HG03175 (cell line): Measurements from ENCODE around the gene OBI1.

ENCODE experiments used
- ATAC-seq: cut with Tn5 transposase; IDR thresholded peaks from one replicate; pipeline ENCODE4 v1.9.1; 2021; ENCODE audit warnings: mild to moderate bottlenecking, moderate library complexity; ENCODE audit not compliant: unreplicated experiment

Gene OBI1, protein sequence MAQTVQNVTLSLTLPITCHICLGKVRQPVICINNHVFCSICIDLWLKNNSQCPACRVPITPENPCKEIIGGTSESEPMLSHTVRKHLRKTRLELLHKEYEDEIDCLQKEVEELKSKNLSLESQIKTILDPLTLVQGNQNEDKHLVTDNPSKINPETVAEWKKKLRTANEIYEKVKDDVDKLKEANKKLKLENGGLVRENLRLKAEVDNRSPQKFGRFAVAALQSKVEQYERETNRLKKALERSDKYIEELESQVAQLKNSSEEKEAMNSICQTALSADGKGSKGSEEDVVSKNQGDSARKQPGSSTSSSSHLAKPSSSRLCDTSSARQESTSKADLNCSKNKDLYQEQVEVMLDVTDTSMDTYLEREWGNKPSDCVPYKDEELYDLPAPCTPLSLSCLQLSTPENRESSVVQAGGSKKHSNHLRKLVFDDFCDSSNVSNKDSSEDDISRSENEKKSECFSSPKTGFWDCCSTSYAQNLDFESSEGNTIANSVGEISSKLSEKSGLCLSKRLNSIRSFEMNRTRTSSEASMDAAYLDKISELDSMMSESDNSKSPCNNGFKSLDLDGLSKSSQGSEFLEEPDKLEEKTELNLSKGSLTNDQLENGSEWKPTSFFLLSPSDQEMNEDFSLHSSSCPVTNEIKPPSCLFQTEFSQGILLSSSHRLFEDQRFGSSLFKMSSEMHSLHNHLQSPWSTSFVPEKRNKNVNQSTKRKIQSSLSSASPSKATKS

DNA sequence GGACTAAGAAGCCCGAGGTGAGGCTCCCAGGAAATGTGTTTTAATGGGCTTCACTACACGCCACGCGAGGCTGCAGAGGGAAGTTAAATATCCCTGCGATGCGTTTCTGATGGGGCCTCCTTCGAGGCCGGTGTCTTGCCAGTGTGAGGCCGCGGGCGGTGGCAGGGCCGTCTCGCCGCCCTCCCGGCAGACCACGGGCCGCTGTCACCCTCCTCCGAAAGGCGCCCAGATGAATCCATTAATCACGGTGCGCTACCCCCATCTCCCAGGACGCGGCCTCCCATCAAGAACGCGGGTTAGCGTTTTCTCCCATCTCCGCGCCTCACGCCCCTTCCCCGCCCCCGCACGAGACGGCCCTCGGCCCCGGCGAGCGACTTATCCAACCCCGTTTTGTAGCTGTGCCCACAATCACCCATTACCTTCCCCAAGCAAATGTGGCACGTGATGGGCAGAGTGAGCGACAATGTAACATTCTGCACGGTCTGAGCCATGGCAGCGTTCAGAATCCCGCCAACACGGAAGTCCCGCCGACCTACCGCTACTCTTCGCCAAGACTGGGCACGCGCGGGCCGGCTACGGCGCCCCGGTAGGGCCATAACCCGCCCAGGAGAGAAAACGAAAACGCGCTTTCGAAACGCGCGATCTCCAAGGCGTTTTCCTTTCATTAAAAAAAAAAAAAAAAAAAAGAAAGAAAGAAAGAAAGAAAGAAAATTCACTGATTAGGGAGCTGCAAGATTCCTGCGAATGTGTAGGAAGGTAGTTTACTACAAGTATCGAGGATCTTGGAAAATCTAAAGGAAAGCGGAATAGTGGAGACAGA is at the start of gene OBI1:
TSS of gene OBI1 (minus strand) at position 526 of the 820 bp plus-strand sequence. CDS start at position 491, 35 bp downstream.
- peak; percentile 83 for ATAC-seq

DNA sequence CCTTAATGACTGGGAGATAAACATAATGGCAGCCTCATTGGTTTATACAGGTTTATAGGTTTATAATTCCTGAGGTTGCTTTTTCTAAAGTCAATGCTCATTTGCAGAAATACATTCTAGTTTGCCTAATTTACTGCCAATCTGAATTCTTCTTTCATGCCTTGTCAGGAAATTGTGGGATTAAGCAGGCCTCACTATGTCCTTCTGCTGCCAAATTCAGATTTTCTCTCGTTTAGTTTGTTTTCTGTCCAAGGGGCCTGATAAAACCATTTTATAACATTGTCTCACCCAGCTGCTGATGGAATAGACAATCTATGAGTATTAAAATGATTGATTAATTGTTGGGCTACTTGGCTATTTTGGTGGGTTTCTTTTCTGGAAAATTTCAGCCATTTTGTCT is 42.4 kb upstream of the OBI1 start:
- no peak for ATAC-seq

DNA sequence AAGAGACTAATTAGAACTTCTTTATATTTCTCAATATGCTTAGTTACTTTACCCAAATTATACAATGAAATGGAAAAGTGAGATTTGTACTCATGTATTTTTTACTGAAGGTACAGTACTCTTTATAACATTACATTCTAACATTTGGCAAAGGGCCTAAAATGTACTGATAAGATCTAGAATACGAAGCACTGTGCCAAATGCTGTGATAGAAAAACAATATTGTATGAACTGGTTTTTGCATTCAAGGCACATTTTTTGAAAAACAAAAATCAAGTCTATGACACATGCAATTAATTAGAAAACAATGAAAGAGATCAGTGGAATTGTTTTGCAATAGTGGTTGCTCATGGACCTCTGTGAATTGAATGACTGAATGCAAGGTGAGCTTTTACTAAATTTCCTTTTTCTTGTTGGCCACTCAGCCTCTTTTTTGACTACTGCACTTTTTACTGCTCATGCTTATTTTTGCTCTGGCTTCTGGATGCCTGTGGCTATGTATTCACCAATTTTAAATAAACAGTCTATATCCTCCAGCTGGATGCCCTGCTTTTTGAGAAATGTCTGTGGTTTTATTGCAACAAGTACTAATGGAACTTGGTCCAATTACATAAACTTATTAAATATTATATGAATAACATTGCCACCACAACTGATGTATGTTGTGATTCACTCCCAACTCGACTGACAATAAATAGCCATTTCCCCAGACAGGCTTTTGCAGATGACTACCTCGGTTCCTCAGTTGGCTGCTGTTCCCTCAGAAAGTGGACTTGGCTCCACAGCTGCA is 41.4 kb upstream of the OBI1 start:
- no peak for ATAC-seq

DNA sequence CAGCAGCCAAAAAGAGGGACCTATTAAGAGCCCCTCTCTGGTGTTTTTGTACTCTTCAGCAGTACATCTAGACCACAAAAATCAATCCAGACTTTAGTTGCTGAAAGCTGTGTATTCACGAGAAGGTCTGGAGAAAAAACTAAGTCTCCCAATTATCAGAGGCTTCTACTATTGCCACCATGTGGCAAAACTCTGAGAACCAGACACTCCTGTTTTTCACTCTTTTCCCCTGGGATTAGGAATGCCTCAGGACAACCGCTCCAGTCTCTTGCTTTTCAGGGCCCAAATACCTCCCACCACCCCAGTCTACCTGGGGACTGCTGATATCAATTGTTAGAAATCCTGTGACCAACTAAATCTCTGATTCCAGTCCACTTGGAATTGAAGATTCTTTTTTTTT is 30.1 kb upstream of the OBI1 start:
- ATAC-seq: no peak

DNA sequence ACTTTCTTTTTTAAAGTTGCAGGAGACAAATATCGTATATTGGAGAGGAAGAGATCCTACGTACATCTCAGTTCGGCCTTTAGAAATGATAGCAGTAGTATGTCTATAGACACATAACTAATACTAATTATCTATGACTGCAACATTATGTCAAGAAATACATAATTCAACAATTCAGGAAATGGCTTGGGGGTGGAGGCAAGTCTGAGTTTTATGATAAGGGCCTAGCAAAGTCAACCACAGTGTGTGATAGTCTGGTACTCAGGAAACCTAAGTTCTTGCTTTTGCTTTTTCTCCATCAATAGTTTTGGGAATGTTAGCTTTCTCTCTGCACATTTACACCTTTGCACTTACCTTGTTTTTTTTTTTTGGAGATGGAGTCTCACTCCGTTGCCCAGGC is 27.5 kb upstream of the OBI1 start:
- ATAC-seq: no peak

DNA sequence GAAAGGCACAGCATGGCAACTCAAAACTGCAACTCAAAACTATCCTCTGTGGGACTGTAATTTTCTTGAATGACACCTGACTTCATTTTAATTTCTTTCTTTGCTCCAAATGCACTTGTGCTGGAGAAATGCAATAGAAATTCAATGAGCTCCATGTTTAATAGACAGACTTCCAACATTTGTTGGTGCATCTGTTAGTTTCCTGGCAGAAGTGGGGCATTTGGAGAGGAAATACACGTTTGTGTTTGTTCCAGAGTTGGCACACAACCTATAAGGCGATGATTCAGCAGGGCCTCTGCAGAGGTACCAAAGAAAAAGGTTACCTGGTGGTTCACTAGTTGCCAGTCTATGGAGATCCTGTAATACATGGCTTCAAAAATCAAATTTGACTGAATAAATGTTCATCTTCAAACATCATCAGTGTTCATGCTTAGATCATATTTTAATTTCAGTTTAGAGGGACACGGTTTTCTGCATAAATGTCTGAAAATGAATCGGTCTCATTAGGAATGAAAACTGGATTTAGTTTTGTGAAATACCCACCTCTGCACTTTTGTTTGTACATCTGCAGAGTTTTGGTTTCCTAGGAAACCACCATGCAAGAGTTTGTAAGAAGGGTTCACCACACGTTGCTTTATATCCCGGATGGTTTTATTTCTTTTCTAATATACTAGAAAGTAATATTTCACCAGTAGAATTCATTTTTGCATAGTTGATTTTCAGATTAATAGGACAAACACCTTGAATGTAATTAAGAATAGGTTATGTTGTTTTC is 21.8 kb upstream of the OBI1 start:
- no peak for ATAC-seq

DNA sequence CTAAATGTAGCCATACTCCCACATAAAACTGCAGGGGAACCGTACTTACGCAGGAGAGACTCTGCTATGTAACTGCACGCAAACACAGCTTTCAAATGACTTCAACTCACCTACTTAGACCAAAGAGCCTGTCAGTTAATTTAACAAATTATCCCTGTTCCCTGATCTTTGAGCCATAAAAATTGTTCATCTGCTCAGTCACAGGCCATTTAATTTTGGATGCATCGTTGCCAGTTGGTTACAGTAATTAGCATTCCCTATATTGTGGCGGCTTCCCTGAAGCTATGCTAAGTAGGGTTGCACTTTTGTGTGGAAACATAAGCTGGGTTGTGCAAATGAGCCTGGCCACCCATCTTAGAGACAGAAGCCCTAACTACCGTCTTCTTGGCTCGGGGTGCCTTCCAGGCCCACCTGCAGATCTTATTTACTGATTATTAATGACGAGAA is 21.2 kb upstream of the OBI1 start:
- no peak for ATAC-seq

DNA sequence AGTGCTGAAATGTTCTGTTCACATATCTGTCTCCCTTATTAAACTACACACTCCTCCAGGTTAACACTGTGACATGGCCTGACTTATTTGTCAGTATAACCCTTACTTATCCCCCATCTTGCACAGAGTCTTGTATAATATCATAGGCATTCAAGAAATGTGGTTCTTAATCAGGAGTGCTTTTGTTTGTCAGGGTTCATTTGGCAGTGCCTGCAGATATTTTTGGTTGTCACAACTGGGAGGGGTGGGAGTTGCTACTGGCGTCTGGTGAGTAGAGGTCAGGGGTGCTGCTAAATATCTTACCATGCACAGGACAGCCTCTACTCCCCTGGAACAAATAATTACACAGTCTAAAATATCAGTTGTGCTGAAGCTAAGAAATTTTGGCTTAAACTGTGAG is 20.4 kb upstream of the OBI1 start:
- ATAC-seq: no peak

DNA sequence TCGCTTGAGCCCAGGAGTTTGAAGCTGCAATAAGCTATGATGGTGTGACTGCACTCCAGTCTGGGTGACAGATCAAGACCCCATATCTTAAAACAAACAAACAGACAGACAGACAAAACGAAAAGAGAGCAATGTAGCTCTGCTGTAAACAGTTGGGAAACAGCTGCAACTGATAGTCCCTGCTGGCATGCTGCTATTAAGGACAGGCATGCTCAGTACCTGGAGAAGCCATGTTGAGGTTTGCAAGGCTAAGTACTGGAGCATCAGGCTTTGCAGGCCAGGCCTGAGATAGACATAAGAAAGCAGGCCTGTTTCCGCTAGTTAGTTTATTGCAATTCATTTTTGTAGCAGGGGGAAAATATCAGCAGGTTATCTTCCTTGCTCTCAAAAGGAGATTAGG is 16.2 kb upstream of the OBI1 start:
- ATAC-seq: no peak

DNA sequence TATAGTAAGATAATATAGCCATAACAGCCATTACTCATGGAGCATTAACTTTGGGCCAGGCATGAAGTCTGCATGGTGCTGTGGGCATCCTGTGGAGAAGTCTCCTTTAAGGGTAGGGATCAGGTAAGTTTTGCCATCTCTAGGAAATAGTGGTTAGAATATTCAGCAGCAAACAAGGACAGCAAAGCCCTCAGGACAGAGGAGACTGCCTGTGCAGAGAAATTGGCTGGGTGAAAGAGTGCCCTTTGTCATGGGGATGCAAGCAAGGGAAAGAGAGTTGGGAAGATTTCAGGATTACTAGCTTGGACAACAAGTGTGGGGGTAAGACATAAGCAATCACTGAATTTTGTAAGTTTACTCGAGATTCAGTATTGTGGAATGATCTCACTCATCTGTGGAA is 15.7 kb upstream of the OBI1 start:
- no peak for ATAC-seq

DNA sequence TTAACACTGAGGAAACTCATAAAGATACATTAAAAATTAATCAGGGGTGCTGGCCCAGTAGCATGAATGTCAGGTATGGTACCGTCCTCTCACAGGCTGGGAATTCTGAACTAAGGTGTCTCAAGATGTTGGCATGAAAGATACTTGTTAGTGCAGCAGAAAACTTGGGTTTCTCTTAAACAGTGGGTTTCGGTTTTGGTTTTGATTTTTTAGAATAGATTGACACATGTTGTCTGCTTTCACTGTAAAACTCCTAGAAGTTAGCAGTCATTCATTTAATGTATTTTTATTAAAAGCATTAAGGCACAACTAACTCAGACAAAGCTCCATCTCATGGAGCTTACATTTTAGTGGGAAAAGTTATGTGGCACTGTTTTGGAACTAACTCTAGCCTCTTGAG is 3.5 kb upstream of the OBI1 start:
- peak; percentile 25 for ATAC-seq

DNA sequence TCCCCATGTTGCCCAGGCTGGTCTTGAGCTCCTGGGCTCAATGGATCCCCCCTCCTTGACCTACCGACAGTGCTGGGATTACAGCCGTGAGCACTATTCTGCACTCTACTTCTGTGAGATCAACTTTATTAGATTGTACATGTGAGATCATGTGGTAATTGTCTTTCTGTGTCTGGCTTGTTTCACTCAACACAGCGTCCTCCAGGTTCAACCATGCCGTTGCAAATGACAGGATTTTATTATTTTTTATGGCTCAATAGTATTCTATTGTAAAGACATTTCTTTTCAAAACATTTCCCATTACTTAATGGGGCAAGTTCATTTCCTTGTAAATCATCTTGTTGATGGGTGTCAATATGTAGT is 1.5 kb upstream of the OBI1 start:
- ATAC-seq: no peak

DNA sequence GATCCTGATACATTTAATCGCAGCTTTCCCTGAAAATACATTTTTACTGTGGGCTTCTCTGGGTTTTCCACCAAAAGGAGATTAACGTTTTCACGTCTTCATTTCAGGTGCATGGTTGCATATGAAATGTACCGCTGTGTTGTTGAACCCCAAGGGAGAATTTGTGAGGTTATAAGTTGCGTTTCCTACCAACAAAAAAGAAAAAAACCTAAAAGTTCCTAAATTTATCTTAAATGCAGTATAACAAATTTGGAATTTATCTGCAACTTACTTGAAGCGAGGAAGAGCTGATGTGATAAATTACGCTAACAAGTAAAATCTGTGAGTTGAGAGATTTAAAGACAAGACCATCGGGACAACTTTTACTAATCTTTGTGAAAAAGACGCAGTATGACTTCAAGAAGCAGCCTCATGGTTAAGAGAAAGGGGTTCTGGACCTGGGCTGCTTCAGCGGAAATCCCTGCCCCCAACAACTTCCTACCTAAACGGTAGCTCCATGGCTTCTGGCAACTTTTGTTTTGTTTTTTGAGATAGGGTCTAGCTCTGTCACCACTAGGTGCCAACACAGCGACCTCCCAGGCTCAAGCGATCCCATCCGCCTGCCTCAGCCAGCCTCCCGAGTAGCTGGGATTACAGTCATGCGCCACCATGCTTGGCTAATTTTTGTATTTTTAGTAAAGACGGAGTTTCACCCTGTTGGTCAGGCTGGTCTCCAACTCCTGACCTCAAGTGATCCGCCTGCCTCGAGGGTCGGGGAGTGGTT is 958 bp upstream of the OBI1 start:
- no peak for ATAC-seq

DNA sequence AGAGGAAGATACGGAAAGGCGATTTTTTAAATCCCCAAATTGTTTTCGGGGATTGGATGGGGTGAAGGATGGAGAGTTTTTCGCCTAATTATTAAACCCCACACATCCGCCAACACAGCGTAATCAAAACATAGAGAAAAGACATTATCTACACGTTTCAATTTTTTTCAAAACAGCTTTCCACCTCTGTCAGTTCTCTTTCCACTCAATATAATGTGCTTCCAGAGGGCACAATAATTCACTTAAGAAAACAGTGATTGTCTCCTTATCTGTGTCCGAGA is 435 bp upstream of the OBI1 start:
- no peak for ATAC-seq

DNA sequence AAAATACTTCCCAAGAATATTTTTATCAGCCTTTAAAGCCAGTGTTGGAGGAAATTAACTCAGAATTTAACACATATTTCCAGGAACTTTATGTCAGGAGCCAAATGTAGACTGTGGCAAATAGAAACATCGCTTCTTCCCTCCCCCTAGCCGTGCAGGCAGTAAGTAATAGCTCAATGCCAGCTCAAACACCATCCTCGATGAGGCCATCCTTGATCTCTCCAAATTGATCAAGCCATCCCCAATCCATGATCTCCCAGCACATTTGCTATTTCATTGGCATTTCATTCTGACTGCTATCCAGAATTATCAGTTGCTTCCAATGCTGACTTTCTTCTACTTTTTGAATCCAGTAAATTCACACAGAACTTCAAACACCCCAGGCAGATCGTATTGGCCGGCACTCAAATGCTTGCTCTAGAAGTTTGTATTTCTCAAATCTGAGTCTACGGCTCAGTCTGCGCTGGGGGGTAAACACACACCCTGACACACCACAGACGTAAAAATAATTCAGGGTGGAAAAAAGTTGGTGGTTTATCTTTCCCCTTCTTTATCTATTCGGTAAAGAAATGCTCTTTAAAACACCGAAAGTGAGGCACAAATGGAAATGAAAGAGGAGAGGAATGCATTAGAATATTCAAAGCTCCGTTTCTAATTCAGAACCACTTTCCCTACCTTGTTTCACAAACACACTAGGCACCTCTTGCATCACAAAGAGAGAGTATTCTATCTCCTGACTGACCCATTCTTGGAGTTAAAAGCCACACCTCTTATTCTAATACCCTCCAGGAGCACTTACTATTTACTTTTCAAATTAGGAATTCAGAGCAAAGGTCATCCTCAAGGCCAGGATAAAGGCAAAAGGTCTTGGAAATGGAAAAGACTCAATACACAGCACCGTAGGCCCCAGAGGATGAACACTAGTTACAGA is 991 bp downstream of the OBI1 start:
- ATAC-seq: peak; percentile 29

DNA sequence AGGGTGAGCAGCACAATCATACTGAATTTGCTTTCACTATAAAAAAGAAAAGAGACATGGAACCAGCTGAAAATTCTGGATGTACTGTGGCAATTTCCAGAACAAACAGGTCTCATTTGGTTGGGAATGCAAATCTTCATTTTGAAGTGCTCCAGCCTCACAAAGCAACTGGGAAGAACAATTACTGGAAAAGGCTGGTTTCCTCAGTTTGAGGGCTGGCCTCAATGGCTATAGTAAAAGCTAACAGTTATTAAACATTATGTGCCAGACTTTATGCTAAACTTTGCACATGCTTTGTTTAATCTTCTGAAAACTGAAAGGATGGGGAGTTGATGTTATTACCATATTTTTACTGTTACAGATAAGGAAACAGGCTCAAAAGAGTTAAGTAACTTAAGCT is 3.0 kb downstream of the OBI1 start:
- ATAC-seq: no peak

DNA sequence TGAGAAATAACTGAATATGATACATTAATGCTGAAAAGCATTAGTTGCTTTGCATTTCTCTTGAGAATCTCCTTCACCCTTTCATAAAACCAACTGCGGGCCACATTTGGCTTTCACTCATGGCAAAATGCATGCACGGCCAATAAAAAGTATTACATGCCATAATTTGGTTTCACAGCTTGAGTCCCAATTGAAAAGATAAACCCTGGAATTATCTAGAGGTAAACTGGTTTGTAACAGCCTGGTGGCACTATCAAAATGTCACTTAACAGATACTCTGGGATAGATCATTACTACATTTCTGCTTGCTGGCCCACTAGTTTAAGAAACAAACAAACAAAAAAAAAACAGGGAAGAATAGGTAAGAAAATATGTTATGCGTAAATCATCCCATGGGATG is 3.9 kb downstream of the OBI1 start:
- no peak for ATAC-seq

DNA sequence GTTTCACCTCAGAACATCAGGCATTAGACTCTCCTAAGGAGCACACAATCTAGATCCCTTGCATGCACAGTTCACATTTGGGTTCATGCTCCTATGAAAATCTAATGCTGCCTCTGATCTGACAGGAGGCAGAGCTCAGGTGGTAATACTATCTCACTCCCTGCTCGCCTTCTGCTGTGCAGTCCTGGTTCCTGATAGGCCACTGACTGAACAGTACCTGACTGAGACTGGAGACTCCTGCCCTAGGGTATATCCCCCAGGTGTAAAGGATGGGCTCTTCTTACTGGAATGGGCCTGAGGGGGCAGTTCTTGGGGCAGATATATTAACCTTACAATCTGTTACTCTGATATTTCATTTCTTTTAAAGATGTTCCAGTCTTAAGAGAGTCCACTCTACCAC is 6.3 kb downstream of the OBI1 start:
- no peak for ATAC-seq

DNA sequence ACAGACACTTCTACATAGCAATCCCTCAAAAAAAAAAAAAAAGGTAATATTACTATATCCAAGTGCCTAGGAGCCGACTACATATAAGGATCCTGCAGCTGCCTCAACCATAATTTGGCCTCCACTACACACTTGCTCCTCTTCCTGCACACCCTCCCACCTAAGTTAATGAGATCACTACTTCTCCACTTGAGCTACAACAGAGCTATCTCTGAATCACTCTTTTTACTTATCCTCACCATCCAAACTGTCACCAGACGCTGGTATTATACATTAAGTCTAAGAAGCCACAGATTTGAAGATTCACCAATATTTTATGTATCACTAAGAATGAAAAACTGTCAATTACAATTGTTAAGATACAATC is 8.3 kb downstream of the OBI1 start:
- ATAC-seq: no peak
